ENCODE measurements around the gene DHX57. TPM values are rescaled to one million over a fixed set of nuclear protein-coding genes. Genes with fewer than 3 reads are reported as not detected.
"Not testable (repeated sequence)": the region's sequence is repeated elsewhere in the genome, so short reads cannot be mapped to it uniquely, and the experiment has no call there.

The DHX57 gene
- total and polyA plus RNA-seq, 2 experiments from 2014 or later: 13.3 to 32.9 TPM

GRCh38 chr2:38793511-38793910, 82.2 kb downstream of the DHX57 start (continued):
- TF ChIP-seq ZNF462 (CRISPR knock-in tag; IDR thresholded peaks at IDR 0.05) (no peak), JUNB (IDR thresholded peaks at IDR 0.05; ENCODE audit: unreplicated experiment) (no peak)

DNA sequence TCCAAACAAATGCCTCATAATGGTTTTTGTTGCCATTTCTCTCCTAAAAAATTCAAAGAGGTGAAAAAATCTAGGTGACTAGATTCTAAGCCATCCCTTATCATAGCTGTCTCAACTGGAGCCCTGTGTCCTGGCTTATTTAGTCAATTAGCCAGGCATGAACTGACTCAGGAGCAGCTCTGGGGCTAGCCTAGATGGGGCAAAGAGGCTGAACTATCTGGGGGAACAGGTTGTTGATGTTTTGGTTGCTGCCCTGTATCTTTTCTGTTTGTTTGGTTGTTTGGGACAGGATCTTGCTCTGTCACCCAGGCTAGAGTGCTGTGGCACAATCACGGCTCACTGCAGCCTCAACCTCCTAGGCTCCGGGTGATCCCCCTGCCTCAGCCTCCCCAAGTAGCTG, 83.0 kb downstream of the DHX57 start:
- no peaks in the 10 kb centered on the region for H3K79me2 ChIP-seq (replicated peaks; ENCODE audit: insufficient read depth)
- no peak for DNase-seq (ENCODE audit: low spot score)

GRCh38 chr2:38792321-38792720, 83.4 kb downstream of the DHX57 start:
- H3K4me3 Mint-ChIP-seq; DNase-seq (ENCODE audit: low spot score); H3K36me3 ChIP-seq (ENCODE audit: insufficient read depth); H3K36me3 Mint-ChIP-seq (ENCODE audit: low read depth); H3K9me3 Mint-ChIP-seq; H3K4me1 ChIP-seq (ENCODE audit: insufficient read depth); ATAC-seq; H2AFZ ChIP-seq; H3F3A ChIP-seq (replicated peaks; ENCODE audit: low read depth); H3K27ac Mint-ChIP-seq; H3K4me3 ChIP-seq; H3K27me3 ChIP-seq (ENCODE audit: insufficient read depth); H4K20me1 ChIP-seq (replicated peaks; ENCODE audit: insufficient read depth); H3K79me2 ChIP-seq (replicated peaks; ENCODE audit: insufficient read depth); H3K27ac ChIP-seq (ENCODE audit: low read depth); H3K27me3 Mint-ChIP-seq (ENCODE audit: insufficient read depth, low read depth, poor library complexity); H3K4me2 ChIP-seq; H3K9me2 ChIP-seq (ENCODE audit: insufficient read depth); H3K4me1 Mint-ChIP-seq: not testable (repeated sequence)

More for the DNA sequence above, 83.0 kb downstream of the DHX57 start:
- no peak overlapping the region for H3K4me3 ChIP-seq
- no peak overlapping the region for H3K4me3 Mint-ChIP-seq
- H2AFZ ChIP-seq: no peak overlapping the region
- no peak overlapping the region for H3K27ac ChIP-seq (ENCODE audit: low read depth)
- no peaks in the 10 kb centered on the region for H3K4me1 Mint-ChIP-seq
- H3K9me3 Mint-ChIP-seq: no peaks in the 10 kb centered on the region
- H3K4me1 ChIP-seq (ENCODE audit: insufficient read depth): no peaks in the 10 kb centered on the region
- no peaks in the 10 kb centered on the region for H4K20me1 ChIP-seq (replicated peaks; ENCODE audit: insufficient read depth)
- no peak for ATAC-seq
- H3K27ac Mint-ChIP-seq: no peak overlapping the region
- H3K36me3 Mint-ChIP-seq (ENCODE audit: low read depth): no peaks in the 10 kb centered on the region
- H3K27me3 ChIP-seq (ENCODE audit: insufficient read depth): no peaks in the 10 kb centered on the region
- H3K36me3 ChIP-seq (ENCODE audit: insufficient read depth): no peaks in the 10 kb centered on the region
- H3K27me3 Mint-ChIP-seq (ENCODE audit: insufficient read depth, low read depth, poor library complexity): peaks cover 2% of the 10 kb centered on the region
- no peak for TF ChIP-seq CREB1 (CRISPR knock-in tag; IDR thresholded peaks at IDR 0.05; ENCODE audit: low read depth)
- H3K9me2 ChIP-seq (ENCODE audit: insufficient read depth): no peaks in the 10 kb centered on the region
- no peak overlapping the region for H3K4me2 ChIP-seq
- H3F3A ChIP-seq (replicated peaks; ENCODE audit: low read depth): no peaks in the 10 kb centered on the region

Measured in GM23338 (cell line).